Activated B cell treated with CpG ODN at 0.5 μM for 24 hours (primary cell): ENCODE measurements around the gene PRKN. TPM values are rescaled to one million over a fixed set of nuclear protein-coding genes. Genes with fewer than 3 reads are reported as not detected.

ENCODE experiments used
- ATAC-seq: fragments of 200-7000 bp; cut with Tn5 transposase; one replicate; pipeline ENCODE4 v1.10.0; 2021; ENCODE audit warnings: low read depth, mild to moderate bottlenecking, moderate library complexity
- CTCF ChIA-PET: fragments of 350-600 bp; sonication (Branson Sonifier 250); formaldehyde crosslinking; loops from one replicate; lab custom pipeline; 2021; ENCODE audit warnings: antibody characterized with exemption; lab: Charles Lee
- POLR2A ChIA-PET: fragments of 350-600 bp; sonication (Branson Sonifier 250); formaldehyde crosslinking; loops from one replicate; lab custom pipeline; 2021; ENCODE audit warnings: antibody characterized with exemption; lab: Charles Lee
- DNase-seq: peaks from one replicate; pipeline ENCODE4 v3.0.0; 2022
- H3K27ac Mint-ChIP-seq: one replicate; pipeline ENCODE4 v1.8.0; 2020; ENCODE audit warnings: mixed read lengths
- H3K27me3 Mint-ChIP-seq: one replicate; pipeline ENCODE4 v1.8.0; 2021; ENCODE audit warnings: mixed read lengths
- H3K36me3 Mint-ChIP-seq: one replicate; pipeline ENCODE4 v1.8.0; 2021; ENCODE audit warnings: low read depth, mixed read lengths
- H3K4me1 Mint-ChIP-seq: one replicate; pipeline ENCODE4 v1.8.0; 2021; ENCODE audit warnings: mixed read lengths
- H3K4me3 Mint-ChIP-seq: one replicate; pipeline ENCODE4 v1.8.0; 2020; ENCODE audit warnings: mild to moderate bottlenecking, mixed read lengths
- H3K9me3 Mint-ChIP-seq: one replicate; pipeline ENCODE4 v1.8.0; 2020; ENCODE audit warnings: mixed read lengths
- intact Hi-C: fragments of 100-400 bp; cut with micrococcal nuclease; formaldehyde crosslinking; loops from one replicate; pipeline ENCODE4 v1.15.1; 2024
- total RNA-seq: library from RNA; stranded (reverse); gene quantifications from 2 replicates; pipeline ENCODE4 v1.2.3, GENCODE V29; 2022
- TF ChIP-seq, protein P1 (sequence below): fragments of 200-600 bp; IDR thresholded peaks from one replicate; pipeline ENCODE4 v1.8.0; 2022; ENCODE audit warnings: antibody characterized with exemption, mild to moderate bottlenecking

PRKN gene
- total RNA-seq, 1 donor from 2014 or later, result 2.3 TPM

DNA sequence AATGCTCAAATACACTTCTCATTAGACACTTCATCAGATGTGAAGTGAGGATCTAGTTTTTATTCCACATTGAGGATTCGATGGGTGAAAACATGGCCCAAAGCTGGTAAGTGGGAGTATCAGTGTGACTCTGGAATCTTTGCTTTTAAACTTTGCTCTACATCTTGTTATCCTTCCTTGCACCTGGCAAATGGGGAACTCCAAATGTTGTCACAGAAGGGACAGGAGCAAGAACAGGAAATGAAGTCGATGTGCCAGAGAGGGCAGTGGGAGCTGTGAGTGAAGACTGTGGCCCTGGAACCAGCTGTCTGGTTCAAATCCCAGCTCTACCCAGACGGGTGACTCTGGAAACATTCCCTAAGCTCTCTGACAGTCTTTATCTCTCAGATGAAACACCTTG lies 1367.0 kb downstream of the PRKN start:
- ChIA-PET POLR2A (no interaction called here), CTCF (no interaction called here)
- DNase-seq (no peak), ATAC-seq (no peak)
- TF ChIP-seq, protein P1, sequence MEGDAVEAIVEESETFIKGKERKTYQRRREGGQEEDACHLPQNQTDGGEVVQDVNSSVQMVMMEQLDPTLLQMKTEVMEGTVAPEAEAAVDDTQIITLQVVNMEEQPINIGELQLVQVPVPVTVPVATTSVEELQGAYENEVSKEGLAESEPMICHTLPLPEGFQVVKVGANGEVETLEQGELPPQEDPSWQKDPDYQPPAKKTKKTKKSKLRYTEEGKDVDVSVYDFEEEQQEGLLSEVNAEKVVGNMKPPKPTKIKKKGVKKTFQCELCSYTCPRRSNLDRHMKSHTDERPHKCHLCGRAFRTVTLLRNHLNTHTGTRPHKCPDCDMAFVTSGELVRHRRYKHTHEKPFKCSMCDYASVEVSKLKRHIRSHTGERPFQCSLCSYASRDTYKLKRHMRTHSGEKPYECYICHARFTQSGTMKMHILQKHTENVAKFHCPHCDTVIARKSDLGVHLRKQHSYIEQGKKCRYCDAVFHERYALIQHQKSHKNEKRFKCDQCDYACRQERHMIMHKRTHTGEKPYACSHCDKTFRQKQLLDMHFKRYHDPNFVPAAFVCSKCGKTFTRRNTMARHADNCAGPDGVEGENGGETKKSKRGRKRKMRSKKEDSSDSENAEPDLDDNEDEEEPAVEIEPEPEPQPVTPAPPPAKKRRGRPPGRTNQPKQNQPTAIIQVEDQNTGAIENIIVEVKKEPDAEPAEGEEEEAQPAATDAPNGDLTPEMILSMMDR, result no peak
- Mint-ChIP-seq H3K4me3 (no peak overlapping the region), H3K4me1 (peaks cover 3% of the 10 kb centered on the region), H3K27ac (no peak overlapping the region), H3K27me3 (peaks cover 5% of the 10 kb centered on the region), H3K9me3 (peaks cover 8% of the 10 kb centered on the region), H3K36me3 (no peaks in the 10 kb centered on the region)
- intact Hi-C loops, result no loop called here

DNA sequence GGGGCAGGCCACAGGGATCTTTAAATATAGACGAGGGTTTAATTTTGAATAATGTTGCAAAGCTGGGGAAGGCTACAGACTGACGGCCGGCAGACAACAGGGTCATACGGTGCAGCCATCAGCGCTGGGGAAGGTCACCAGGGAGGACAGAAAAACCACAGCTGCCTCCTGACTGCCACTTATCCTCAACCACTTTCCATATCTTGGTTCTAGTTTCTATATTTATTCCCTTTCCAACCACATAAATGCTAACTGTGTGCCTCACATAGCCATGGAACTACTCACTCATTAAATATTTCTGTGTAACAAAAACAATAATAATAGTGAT lies 1368.0 kb downstream of the PRKN start:
- no peak overlapping the region for H3K4me3 Mint-ChIP-seq
- H3K36me3 Mint-ChIP-seq, result no peaks in the 10 kb centered on the region
- ChIA-PET POLR2A (no interaction called here), CTCF (no interaction called here)
- H3K27ac Mint-ChIP-seq, result no peak overlapping the region
- TF ChIP-seq, protein P1, result no peak
- intact Hi-C loops, result no loop called here
- H3K4me1 Mint-ChIP-seq, result peaks cover 3% of the 10 kb centered on the region
- peaks cover 8% of the 10 kb centered on the region for H3K9me3 Mint-ChIP-seq
- peaks cover 5% of the 10 kb centered on the region for H3K27me3 Mint-ChIP-seq
- DNase-seq (no peak), ATAC-seq (no peak)

GRCh38 chr6:161356167-161356854 lies 1371.3 kb downstream of the PRKN start:
- ChIA-PET CTCF (no interaction called here), POLR2A (no interaction called here)
- TF ChIP-seq, protein P1, result no peak
- DNase-seq (no peak), ATAC-seq (no peak)
- H3K4me1 Mint-ChIP-seq, result peaks cover 3% of the 10 kb centered on the region
- no peak overlapping the region for H3K27ac Mint-ChIP-seq
- H3K27me3 Mint-ChIP-seq, result peaks cover 5% of the 10 kb centered on the region
- no peaks in the 10 kb centered on the region for H3K36me3 Mint-ChIP-seq
- H3K9me3 Mint-ChIP-seq, result no peaks in the 10 kb centered on the region
- intact Hi-C loops, result no loop called here
- no peak overlapping the region for H3K4me3 Mint-ChIP-seq

DNA sequence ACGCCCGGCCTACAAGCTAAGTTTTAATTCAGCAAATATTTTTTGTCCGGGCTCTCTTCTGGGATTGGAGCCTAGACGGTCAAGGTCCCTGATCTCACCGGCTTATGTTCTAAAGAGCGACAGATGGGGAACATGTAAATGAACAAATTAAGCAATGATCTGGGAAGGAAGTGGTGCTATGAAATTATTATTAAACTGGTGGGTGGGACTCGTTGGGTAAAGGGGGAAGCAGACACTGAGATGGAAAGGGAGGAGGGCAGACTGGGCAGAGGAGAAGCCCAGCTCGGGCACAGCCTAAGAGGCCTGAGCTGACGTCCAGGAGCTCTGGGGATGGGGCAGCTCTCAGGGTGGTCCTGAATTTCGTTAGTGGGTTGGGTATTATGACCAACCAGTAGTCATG lies 1371.9 kb downstream of the PRKN start:
- peaks cover 3% of the 10 kb centered on the region for H3K4me1 Mint-ChIP-seq
- TF ChIP-seq, protein P1, result no peak
- H3K27me3 Mint-ChIP-seq, result peaks cover 5% of the 10 kb centered on the region
- intact Hi-C loops, result no loop called here
- ChIA-PET CTCF (interaction anchor here (2.3 kb wide), 1 partner anchor 15 kb away, joined by 9 read pairs; no protein-coding TSS in a partner anchor), POLR2A (no interaction called here)
- H3K4me3 Mint-ChIP-seq, result no peak overlapping the region
- DNase-seq (no peak), ATAC-seq (no peak)
- no peaks in the 10 kb centered on the region for H3K36me3 Mint-ChIP-seq
- no peaks in the 10 kb centered on the region for H3K9me3 Mint-ChIP-seq
- no peak overlapping the region for H3K27ac Mint-ChIP-seq

DNA sequence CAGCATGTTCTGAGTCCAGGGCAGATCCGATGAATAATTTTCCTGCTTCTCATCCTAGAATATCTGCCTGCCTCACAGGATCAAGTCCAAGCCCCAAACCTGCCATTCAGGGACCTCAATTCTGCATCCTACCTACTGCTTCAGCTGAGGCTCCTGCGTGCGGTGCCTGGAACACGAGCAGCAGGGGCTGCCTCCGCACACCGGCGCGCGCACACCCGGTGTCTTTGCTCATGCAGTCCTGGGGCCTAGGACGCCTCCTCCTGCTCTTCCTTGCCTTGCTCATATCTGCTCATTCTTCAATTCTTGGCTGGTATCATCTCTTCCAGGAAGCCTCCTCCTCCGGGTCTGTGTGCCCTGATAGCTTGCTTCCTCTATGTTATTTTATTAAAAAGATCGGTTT lies 1372.6 kb downstream of the PRKN start:
- Mint-ChIP-seq H3K27ac (no peak overlapping the region), H3K36me3 (no peaks in the 10 kb centered on the region), H3K4me3 (no peak overlapping the region), H3K27me3 (no peaks in the 10 kb centered on the region), H3K9me3 (no peaks in the 10 kb centered on the region), H3K4me1 (peaks cover 3% of the 10 kb centered on the region)
- intact Hi-C loops, result no loop called here
- ATAC-seq, result no peak
- ChIA-PET CTCF (interaction anchor here (2.3 kb wide), 1 partner anchor 16 kb away, joined by 9 read pairs; no protein-coding TSS in a partner anchor), POLR2A (no interaction called here)
- TF ChIP-seq, protein P1, result no peak
- no peak for DNase-seq
